Pulmonary artery endothelial cell (primary cell): ENCODE measurements around the gene ALAS1. TPM values are rescaled to one million over a fixed set of nuclear protein-coding genes. Genes with fewer than 3 reads are reported as not detected.
A peak's percentile ranks its signal among the peaks of the same experiment; 100 is the strongest.

Source experiments
- DNase-seq: peaks from one replicate; pipeline ENCODE4 v3.0.0-alpha.2; 2011; ENCODE audit warnings: low read depth, low spot score
- total RNA-seq: library from RNA; depleted of rRNA; stranded (reverse); fragments of >200 nt; gene quantifications from 2 replicates; pipeline ENCODE4 v1.2.3, GENCODE V29; 2014

ALAS1 gene
- total RNA-seq, 1 donor from 2014 or later, result 58.4 TPM

DNA sequence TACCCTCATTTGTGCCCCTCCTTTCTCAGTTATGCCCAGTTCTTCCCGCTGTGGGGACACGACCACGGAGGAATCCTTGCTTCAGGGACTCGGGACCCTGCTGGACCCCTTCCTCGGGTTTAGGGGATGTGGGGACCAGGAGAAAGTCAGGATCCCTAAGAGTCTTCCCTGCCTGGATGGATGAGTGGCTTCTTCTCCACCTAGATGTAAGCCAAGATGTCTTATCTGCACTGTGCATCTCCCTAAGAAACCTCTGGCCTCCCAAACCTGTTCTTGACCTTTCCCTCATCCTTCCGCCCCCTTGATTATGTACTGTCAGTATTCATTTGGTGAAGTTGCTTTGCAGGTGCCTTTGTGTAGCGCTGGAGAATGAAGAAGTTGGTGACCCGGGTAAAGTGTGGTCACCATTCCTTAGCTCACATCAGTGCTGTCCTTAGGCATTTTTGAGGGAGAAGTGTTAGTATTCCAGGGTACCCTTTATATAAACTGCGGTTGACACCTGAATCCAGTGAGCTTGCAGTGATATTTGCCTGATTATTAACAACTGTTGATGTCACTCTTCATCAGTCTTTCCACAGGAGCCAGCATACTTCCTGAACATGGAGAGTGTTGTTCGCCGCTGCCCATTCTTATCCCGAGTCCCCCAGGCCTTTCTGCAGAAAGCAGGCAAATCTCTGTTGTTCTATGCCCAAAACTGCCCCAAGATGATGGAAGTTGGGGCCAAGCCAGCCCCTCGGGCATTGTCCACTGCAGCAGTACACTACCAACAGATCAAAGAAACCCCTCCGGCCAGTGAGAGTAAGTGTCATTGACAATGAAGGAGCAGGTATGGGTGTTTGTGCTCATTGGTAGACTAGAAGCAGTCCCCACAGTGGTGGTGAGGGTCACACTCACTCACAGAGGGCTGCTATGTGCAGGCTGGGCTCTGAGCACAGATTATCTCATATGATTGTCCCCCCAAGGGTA lies 966 bp downstream of the ALAS1 start:
- no peak for DNase-seq

DNA sequence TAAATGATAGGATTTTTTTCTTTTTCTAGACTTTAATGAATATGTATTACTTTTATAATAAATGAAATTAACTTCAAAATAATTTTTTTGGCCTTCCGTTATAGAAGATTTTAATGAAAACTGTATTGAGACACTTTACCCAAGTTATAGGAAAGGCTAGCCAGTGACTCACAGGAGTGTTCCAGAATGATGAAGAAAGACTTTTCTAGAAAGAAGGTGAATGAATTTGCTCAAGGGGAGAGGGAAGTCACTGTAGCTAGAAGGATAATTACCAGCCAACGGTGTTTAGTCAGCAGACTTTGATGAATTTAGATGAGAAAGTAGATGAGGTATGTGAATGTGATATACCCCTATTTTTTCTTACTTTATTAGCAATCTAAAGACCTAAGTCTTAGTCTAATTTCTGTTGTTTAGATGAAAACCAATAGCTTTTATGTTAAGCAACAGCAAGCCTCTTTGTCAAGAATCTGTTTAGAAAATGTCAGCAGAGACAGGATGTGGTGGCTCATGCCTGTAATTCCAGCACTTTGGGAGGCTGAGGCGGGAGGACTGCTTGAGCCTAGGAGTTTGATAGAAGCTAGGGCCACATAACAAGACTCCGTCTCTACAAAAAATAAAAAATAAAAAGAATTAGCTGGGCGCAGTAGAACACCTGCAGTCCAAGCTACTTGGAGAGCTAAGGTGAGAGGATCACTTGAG lies 3.2 kb downstream of the ALAS1 start:
- DNase-seq, result no peak

DNA sequence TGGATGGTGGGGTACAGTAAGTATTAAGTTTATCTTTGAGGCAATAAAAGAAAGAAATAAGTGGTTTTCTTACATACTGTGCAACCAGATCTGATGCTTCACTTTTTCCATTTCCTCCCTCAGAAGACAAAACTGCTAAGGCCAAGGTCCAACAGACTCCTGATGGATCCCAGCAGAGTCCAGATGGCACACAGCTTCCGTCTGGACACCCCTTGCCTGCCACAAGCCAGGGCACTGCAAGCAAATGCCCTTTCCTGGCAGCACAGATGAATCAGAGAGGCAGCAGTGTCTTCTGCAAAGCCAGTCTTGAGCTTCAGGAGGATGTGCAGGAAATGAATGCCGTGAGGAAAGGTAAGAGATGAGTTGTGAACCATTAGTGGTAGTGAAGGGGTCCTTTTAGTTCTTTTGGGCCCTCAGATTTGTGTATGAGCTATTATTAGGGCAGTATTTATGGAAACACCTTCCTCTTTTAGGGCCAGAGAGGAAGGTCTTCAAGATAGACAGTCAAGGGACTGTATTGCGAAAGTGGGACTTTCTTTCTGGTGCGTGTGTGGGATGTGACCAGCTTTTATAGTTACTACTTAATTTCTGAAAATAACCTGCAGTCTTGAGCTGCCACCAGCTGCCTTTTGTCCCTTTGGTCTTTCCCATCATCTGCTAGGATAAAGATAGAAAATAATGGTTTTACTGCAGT lies 4.6 kb downstream of the ALAS1 start:
- DNase-seq, result no peak

DNA sequence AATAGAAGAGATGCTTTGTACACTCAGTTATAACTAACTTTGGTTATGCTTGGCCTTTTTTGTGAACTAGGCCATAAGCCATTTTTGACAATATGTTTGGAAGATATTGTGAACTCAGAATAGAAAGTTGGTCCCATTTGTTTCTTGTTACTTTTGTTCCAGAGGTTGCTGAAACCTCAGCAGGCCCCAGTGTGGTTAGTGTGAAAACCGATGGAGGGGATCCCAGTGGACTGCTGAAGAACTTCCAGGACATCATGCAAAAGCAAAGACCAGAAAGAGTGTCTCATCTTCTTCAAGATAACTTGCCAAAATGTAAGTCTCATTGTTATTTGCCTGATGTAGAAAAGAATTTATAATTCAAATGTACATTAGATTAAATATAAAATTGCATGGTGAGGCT lies 5.7 kb downstream of the ALAS1 start:
- no peak for DNase-seq

DNA sequence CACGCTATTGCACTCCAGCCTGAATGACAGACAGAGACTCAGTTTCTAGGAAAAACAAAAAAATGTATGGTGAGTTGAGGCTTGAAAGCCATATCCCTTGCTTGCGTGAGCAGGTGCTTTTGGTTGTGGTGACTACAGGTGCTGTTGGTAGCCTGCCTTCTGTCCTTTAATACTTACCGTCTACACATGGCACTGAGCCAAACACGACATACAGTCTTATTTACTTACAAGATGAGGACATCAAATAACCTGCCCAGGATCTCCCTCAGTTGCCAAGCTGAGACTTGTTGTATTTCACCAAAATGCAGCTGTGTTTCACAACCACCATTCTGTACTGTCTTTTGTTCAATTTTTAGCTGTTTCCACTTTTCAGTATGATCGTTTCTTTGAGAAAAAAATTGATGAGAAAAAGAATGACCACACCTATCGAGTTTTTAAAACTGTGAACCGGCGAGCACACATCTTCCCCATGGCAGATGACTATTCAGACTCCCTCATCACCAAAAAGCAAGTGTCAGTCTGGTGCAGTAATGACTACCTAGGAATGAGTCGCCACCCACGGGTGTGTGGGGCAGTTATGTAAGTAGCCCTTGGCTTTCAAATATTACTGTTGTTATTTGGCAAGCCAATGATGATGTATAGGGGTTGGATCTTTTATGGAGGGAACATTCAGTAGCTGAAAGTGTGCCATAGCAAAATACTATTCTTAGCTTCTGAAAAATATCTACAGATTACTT lies 6.5 kb downstream of the ALAS1 start:
- DNase-seq, result no peak

DNA sequence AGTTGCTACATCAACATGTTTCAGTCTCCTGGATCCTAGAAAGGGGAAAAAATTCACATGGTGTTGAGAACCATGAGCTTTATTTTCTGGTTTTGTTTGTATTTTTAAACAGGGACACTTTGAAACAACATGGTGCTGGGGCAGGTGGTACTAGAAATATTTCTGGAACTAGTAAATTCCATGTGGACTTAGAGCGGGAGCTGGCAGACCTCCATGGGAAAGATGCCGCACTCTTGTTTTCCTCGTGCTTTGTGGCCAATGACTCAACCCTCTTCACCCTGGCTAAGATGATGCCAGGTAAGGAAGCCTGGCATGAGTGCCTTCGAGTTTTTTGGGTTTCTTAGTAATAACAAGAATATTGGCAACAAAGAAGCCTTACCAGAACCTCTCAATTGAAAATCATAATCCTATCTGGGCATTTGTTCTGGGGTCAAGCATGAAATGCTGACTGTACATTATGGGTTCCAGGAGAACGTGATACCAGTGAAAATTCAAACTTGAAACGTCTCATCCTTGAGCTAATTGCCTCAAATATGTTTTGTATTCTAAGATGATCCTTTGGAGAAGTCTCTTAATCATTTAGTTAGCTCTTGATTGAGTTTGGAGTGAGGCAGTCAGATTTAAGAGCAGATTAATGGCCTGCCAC lies 7.9 kb downstream of the ALAS1 start:
- DNase-seq, result no peak

DNA sequence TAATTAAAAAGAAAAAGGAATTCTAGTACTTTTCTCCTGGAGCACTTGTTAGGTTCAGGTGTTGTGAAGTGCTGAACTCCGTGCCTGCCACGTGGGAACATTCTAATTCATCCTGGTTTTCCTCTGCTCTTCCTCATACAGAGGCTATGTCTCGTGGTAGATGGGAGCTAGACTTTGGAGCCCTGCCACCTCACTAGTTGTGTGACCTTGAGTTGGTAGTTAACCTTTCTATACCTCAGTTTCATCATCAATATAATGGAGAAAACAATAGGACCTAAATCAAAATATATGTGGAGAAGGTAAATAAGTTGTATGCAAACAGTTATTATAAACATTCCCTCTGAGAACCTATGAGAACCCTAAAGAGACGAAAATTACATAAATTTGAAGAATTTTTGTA lies 10.6 kb downstream of the ALAS1 start:
- DNase-seq, result no peak

DNA sequence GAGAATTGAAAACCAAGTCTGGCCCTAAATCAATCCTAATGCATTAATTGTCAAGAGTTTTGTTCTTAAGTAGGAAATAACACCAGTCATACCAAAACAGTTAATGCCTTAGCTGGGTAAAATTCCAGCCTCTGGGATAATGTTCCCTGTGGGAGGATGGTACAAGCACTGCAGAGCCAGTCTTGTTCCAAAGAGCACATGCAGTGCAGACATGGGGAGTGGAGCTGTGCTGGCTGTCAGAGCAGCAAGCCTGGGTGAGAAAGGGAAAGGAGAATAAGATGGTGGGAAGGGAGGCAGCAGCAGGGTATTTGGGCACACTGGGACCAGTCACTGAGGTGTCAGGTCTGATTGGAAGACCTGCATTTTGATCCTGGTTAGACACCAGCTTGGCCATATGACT lies 12.1 kb downstream of the ALAS1 start:
- no peak for DNase-seq

DNA sequence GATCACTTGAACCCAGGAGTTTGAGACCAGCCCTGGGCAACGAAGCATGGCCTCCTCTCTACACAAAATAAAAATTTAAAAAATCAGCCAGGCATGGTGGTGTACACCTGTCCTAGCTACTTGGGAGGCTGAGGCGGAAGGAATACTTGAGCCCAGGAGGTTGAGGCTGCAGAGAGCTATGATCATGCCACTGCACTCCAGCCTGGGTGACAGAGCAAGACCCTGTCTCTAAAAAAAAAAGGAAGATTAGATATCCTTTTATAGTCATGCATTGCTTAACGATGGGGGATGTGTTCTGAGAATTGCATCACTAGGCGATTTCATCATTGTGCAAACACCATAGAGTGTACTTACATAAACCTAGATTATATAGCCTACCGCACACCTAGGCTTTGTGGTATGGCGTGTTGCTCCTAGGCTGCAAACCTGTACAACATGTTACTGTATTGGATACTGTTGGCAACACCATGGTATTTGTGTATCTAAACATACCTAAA lies 12.6 kb downstream of the ALAS1 start:
- no peak for DNase-seq

DNA sequence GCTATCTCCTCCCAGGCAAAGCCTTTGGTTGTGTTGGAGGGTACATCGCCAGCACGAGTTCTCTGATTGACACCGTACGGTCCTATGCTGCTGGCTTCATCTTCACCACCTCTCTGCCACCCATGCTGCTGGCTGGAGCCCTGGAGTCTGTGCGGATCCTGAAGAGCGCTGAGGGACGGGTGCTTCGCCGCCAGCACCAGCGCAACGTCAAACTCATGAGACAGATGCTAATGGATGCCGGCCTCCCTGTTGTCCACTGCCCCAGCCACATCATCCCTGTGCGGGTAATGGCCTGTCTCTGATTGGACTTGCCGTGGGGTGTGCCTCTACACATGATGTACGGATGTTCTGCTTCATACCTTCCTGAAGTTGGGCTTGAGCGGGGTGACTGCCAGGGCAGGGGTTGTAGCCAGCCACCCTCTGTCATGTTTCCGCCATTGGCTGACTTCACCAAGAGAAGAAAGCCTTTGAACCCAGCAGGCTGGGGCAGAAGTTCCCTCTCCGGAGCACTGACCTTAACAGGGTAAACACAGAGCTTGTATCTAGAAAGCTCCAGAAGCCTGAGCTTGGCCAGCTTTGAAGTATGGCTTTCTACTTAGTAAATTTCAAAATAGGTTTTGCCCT lies 13.4 kb downstream of the ALAS1 start:
- DNase-seq, result no peak

DNA sequence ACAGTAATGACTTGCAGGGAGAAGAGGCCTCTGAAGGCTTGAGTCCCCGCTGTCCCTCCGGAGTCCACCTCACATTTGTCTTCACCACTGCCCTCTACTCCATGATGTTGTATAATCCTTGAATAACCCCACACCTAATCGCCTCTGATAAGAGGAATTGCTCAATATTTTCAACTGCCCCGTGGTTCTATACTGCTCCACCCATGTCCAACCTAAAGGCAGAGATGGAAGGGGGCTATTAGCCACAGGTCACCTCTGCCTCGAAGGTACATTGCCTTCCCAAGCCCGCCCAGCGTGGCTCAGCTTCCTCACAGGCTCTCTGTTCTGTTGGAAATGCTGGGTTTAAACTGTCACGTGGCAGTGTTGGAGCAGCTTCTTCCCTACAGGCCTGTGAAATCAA lies 15.0 kb downstream of the ALAS1 start:
- no peak for DNase-seq

DNA sequence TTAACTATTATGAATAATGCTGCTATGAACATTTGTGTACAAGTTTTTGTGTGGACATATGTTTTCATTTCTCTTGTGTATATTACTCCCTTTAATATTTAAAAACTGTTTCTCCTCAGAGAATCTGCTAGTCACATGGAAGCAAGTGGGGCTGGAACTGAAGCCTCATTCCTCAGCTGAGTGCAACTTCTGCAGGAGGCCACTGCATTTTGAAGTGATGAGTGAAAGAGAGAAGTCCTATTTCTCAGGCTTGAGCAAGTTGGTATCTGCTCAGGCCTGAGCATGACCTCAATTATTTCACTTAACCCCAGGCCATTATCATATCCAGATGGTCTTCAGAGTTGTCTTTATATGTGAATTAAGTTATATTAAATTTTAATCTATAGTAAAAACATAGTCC lies 15.9 kb downstream of the ALAS1 start:
- no peak for DNase-seq

DNA sequence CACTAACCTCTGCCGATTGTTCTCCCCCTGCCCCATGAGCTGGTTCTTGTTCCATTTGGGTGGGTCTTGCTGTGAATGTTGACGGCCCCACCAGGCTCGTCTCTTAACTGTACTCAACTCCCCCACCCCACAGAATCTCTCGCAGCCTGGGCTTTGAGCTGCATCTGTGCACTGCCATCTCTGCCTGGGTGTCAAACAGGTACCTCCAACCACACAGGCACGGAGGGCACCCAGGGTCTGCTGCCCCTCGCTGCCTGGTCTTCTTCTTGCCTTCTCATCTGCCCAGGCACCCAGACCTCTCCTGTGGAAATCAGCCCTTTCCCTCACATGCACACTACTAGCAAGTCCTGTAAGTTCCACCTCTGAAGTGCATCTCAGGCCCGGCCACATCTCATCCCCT lies 17.4 kb downstream of the ALAS1 start:
- no peak for DNase-seq

DNA sequence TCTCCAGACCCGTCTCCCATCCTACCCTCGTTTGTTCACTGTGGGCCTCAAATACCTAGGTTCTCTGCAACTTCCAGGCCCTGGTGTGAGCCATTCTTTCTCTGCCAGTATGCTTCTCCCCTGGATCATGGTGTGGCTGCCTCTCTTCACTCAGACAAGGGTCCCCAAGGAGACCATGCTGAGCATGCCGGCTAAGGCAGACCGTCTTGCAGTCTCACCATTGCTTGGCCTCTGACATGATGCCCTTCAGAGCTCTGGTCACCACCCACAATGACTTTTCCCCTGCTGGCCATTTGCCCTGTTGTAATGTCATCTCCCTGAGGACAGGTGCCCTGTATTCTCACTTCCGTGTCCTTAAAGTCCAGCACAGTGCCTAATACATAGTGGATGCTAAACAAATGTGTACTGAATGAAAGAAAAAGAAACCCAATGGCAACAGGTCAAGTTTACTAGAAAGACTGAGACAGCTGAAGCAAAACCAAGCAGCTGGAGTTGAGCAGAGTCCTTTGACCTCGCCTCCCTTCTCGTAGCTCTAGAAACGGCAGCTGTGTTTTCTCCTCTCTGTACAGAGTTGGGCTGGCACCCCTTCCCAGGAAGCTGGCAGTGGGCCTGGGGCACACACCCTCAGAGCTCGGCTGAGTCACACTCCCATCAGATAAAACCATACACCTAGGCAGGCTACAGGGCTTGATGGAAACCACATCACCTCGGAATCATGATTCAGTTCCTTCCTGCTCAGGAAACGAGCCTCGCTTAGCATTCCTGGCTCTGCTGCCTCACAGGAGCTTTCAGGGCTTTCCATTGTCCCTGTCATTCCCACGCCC lies 18.8 kb downstream of the ALAS1 start:
- peak; percentile 91 for DNase-seq

DNA sequence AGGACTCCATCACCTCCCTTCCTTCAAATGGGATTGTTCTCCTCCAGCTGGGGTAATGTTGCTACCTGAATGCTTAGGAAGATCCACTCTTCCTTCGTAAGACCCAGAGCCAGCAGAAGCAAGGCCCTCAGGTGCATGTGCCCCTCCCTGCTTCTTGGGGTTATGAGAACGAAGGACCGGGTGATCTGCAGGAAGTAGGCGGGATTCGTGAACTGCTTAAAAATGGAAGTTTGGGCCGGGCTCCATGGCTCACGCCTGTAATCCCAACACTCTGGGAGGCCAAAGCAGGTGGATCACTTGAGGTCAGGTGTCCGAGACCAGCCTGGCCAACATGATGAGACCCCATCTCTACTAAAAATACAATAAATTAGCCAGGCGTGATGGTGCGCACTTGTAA lies 19.4 kb downstream of the ALAS1 start:
- DNase-seq, result no peak

DNA sequence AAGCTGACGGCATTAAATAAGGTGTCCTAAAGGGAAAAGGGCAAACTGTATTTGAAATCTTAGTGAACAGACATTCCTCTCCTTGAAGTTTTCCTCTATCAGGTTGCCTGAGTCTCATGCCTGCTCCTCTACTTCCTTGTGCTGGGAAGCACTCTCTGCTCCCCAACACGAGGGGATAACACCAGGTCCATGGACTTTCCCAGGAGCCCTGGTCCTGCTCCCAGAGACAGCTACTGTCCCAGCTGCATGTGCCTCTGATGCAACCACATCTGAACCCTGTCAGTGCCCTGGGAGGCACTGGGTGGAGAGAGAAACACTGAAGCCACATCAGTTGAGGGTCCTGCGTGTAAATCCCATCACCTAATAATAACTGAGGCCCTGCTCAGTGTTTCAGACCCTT lies 20.1 kb downstream of the ALAS1 start:
- DNase-seq, result no peak

DNA sequence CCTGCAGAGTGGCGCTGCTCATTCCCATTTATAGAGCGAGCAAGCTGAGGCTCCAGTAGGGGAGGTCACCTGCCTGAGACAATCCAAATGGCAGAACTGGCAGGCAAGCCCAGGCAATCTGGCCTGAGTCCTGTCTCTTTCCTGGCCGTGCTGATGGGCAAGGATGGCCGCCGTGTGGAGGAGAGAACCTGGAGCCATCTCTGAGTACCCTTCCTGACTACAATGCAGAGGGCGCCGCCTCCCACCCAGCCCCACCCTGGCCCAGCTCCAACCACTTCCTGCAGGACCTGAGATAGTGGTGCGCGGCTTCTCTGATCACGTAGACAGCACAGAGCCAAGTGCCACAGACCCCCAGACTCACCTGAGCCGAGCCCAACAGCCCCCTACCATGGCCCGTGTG lies 20.5 kb downstream of the ALAS1 start:
- DNase-seq, result no peak

DNA sequence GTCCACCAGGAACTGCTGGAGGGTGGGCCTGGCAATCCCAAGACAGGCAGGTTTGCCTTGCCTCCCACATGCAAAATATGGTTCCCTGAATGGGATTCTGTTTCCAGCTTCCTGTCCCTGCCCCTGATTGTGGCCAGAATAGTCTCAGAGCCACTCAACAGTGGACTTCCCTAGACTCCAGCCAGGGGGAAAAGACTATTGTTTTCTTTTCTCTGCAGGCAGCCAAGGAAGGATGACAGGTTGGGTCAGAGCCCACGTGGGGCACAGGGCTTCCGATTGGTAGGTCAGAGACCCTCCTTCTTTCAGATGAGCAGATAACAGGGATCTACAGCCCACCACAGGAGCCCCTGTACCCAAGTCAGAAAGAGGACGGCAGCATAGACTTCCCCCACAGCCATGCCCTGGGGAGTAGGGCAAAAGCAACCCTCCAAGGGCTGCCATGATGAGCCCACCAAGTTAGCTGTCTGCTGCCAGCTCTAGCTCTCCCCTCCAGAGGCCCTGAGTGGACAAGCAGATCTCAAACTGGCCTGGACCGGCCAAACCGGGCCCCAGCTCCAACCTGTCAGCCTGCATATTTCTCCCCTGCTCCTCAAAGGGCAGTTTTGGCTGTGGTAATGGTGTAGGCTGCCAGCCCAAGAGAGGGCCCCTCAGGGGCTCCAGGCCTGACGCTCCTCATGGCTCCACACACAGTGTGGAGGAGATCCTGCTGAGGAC lies 21.1 kb downstream of the ALAS1 start:
- no peak for DNase-seq
